Heart left ventricle (tissue), 13 donors: ENCODE measurements around the gene KPNB1.

Source experiments
- POLR2A ChIP-seq, 2 donors: fragments of 450-650 bp; IDR thresholded peaks; one replicate each; pipeline ENCODE4 v1.6.1; 2017; ENCODE audit warnings: antibody characterized with exemption in 2 of 2, mild to moderate bottlenecking in 2 of 2, moderate library complexity in 2 of 2
- TF ChIP-seq, protein P1 (sequence below), 12 donors: fragments of 200-600 bp; sonication (generic) in 4 of 12; IDR thresholded peaks; one replicate each; pipeline versions ENCODE4 v1.5.0 to v1.8.0; 2018 to 2022; ENCODE audit warnings: antibody characterized with exemption in 12 of 12, mild to moderate bottlenecking in 5 of 12
- donor health status: ischemic (EF 13 %, LVEDD 7.1; RV severe dilation, severe dysfunction).
- donor health status: DM: no; HTN: yes; CAD: no.
- donor health status: DM: no; HTN: no; CAD: no.
- donor health status: ischemic (EF 25% LVEDD 6.9; RV normal size, moderate dysfunction).
- donor health status: ischemic (EF 25% LVEDD 5.7; RV mildly dilated, moderate dysfunction).
- donor health status: ischemic (EF 35%, LVEDD 5.7; RV mildly dilated, moderate dysfunction).
- donor health status: nonischemic (EF 11% LVEDD 7.7; RV severe dilation, severe dysfunction).
- donor health status: DM: yes; HTN: yes; CAD: no.
- donor health status: PGD.
- donor health status: ischemic (EF 29% LVEDD 5.4; RV normal size, mild dysfunction).
- donor health status: nonischemic (EF 23%, LVEDD 6.1; RV moderate dilation, normal function).

DNA sequence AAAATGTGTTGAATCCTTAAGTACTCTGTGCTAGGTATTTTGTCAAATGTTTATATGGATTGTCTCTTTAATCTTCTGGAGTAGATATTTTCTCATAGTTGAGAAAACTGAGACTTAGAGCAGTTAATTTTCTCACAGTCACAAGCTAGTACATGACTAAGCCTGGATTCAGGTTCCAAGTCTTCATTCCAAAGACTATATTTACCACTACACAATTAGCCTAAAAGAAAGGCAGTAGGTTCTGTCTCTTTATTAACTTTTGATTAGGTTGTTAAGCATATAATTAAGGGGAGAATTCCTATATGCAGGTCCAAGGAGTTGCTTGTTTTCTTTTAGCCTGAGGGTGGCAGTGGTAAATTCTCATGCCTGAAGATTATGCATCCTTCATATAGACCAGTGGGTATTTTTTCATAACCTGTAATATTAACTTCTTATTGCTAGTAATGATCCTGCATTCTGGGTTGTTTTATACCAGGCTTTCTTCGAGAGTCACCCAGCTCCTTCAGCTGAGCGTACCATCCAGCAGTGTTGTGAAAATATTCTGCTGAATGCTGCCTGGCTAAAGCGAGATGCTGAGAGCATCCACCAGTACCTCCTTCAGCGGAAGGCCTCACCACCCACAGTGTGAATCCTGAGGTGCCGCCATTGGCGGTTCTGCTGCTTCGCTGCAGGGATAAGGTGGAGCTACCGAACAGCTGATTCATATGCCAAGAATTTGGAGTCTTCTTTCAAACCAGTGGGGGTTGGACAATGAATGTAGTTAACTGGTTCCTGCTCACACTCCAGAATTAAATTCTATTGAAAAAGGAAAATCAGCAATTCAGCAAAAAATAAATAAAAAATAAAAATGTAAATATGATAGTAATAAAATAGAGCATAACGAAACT, 28.2 kb upstream of the KPNB1 start:
- TF ChIP-seq, protein P1, sequence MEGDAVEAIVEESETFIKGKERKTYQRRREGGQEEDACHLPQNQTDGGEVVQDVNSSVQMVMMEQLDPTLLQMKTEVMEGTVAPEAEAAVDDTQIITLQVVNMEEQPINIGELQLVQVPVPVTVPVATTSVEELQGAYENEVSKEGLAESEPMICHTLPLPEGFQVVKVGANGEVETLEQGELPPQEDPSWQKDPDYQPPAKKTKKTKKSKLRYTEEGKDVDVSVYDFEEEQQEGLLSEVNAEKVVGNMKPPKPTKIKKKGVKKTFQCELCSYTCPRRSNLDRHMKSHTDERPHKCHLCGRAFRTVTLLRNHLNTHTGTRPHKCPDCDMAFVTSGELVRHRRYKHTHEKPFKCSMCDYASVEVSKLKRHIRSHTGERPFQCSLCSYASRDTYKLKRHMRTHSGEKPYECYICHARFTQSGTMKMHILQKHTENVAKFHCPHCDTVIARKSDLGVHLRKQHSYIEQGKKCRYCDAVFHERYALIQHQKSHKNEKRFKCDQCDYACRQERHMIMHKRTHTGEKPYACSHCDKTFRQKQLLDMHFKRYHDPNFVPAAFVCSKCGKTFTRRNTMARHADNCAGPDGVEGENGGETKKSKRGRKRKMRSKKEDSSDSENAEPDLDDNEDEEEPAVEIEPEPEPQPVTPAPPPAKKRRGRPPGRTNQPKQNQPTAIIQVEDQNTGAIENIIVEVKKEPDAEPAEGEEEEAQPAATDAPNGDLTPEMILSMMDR (IDR thresholded peaks at IDR 0.05): no peak
- TF ChIP-seq POLR2A (IDR thresholded peaks at IDR 0.05): no peak
